SIG-M5 (cell line): Measurements from ENCODE around the gene THSD7B.
"Not testable (repeated sequence)": the region's sequence is repeated elsewhere in the genome, so short reads cannot be mapped to it uniquely, and the experiment has no call there.

Experiments used
- DNase-seq: peaks from one replicate; lab custom pipeline; 2025; lab: John Stamatoyannopoulos, UW

THSD7B gene

DNA sequence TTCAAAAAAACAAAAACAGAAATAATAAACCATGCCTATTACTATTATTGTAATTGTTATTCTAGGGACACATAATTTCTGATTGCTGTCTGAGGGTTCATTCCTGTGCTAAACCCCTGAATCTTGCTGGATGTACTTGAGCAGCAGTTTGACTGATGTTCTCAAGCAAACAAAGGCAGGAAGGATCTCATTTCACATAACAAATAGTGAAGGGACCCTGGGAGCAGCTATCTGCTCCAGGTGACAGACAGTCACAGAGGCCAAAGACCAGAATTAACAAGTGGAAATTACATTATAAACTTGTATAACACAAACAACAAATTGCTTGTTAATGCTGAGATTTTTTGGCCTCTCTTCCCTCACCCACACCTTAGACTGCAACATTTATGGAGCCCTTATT, 284.2 kb downstream of the THSD7B start:
- no peak for DNase-seq

- no peak for DNase-seq
These were observed 285.6 kb downstream of the THSD7B start for GRCh38 chr2:137050949-137051348.

GRCh38 chr2:137051778-137052398, 286.5 kb downstream of the THSD7B start:
- DNase-seq, result no peak

DNA sequence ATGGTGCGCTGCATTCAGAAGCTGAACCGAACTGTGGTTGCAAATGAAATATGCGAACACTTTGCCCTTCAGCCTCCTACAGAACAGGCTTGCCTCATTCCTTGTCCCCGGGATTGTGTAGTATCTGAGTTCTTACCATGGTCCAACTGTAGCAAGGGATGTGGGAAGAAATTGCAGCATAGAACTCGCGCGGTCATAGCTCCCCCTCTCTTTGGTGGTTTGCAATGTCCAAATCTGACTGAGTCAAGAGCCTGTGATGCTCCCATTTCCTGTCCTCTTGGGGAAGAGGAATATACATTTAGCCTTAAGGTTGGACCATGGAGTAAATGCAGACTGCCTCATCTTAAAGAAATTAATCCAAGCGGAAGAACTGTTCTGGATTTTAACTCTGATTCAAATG, 291.4 kb downstream of the THSD7B start:
- DNase-seq, result no peak

DNA sequence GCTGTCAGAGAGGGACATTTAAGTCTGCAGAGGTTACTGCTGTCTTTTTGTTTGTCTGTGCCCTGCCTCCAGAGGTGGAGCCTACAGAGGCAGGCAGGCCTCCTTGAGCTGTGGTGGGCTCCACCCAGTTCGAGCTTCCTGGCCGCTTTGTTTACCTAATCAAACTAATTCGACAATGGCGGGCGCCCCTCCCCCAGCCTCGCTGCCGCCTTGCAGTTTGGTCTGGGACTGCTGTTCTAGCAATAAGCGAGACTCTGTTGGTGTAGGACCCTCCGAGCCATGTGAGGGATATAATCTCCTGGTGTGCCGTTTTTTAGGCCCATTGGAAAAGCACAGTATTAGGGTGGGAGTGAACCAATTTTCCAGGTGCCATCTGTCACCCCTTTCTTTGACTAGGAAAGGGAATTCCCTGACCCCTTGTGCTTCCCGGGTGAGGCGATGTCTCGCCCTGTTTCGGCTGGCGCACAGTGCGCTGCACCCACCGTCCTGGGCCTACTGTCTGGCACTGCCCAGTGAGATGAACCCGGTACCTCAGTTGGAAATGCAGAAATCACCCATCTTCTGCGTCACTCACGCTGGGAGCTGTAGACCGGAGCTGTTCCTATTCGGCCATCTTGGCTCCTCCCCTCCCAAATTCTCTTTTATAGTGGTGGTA, 310.9 kb downstream of the THSD7B start:
- DNase-seq, result not testable (repeated sequence)

DNA sequence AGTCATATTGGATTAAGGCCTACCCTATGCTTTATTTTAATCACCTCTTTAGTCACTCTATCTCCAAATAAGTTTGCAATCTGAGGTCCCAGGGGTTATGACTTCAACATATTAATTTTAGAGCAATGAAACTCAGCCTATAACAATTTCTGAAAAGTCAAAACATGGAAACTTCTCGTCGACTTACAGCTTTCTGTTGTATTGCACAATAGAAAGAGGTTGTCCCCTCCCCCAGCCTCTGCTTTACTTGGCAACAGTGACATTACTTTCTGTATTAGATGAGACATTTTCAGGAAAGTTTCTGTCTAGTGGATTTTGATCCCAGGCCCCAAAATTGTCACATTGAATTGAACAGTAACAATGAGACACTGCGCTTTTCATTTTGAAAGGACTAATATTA, 326.4 kb downstream of the THSD7B start:
- DNase-seq, result no peak

GRCh38 chr2:137093116-137093515, 327.8 kb downstream of the THSD7B start:
- no peak for DNase-seq

DNA sequence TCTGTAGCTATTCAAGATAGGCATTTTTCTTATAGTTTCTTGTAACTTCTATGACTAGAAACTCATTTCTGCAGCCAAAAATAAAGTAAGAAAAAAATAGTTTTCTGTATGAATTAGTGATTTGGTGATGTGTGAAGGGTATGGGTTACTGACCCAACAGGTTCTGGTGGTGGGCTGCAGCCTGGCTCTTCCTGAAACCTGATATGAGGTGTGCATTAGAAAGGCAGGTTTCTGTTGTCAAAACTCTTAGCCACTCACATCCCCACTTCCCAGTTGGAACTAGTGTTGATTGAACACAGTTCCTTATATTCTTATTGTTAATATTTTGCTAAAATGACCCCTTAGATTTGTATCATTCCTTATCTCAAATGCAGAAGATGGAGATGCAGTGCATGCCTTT, 330.8 kb downstream of the THSD7B start:
- no peak for DNase-seq

- no peak for DNase-seq
These were observed 331.3 kb downstream of the THSD7B start for GRCh38 chr2:137096693-137097092.

GRCh38 chr2:137101814-137102213, 336.5 kb downstream of the THSD7B start:
- not testable (repeated sequence) for DNase-seq

DNA sequence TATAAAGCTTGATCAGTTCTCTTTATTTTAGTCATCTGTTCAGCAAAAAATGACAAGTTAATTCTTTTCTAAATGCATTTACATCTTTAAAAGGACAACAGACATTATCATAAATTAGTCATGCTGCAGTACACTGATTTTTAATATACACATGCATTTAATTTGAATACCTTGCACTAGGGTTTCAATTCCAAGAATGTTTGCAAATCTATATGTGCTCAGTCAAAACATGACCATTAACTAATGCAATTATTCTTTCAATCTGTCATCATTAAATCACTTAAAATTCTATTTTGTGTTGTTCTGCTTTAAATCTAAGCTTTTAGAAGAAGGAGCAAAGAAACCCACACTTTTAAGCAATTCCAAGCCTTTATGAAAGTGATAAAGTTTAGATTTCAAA, 342.6 kb downstream of the THSD7B start:
- no peak for DNase-seq

DNA sequence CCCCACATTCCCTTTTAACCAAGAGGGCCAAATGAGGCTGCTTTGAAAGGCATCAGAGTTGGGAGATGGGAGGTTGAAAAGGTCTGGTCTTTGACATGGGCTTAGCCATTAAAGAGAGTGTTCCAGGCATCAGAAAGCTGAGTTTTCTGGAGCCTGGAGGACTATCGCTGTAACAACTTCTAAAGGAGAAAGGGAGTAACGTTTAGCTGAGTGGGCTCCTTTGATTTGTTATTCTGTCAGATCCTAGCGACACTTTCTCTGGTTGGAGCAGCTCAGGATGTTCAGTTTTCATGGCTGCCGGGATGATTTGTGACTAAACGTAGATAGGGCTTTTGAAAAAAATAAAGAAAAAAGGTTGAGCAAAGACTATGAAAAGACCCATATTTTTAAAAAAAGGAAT, 346.6 kb downstream of the THSD7B start:
- DNase-seq, result no peak

DNA sequence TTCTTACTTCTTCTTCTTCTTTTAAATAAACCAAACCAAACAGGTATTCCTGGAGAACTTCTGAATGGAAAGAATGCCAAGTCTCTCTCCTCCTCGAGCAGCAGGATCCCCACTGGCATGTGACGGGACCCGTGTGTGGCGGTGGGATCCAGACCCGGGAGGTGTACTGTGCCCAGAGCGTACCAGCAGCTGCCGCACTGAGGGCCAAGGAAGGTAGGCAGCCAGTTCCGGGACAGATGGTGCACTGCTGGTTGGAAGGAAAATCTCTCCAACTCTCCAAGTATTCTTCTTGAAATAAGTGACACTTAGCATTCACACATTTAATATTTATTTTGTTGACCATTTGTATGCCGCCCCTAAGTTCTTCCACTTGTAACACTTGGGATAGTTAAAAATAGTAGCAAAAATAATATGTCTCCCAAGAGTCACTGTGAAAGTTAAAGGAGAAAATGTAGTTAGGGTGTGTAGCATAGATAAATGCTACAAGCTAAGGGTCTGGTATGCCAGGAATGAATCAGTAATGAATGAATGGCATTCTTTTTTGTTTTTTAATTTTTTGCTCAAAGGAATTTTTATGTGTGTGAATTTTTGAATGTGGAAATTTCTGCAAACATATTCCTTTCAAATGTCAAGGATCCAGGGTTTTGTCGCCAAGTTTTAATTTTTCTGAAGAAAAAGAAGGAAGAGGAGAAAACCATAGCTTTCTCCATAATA, 349.9 kb downstream of the THSD7B start:
- DNase-seq, result no peak

- no peak for DNase-seq
These were observed 350.4 kb downstream of the THSD7B start for GRCh38 chr2:137115795-137116089.

GRCh38 chr2:137117385-137117784, 352.0 kb downstream of the THSD7B start:
- no peak for DNase-seq

DNA sequence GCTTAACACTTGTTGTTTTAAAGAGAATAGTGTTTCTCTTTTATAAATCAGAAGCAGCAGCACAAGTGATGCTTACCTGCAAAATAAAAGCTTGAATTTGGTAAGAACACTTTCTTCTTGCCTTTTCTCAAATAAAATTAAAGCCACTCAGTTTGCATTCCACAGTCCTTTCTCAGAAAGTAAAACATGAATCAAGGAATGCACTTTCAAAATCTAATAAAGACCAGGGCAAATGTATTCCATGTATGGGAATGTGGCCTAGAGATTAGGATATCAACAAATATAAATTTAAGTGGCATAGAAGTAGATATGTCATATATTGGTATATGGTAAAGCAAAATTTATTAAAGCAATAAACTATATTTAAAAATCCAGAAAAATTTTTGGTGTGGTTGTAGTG, 352.8 kb downstream of the THSD7B start:
- no peak for DNase-seq

- no peak for DNase-seq
These were observed 357.9 kb downstream of the THSD7B start for GRCh38 chr2:137123226-137123625.

- DNase-seq, result no peak
These were observed 367.9 kb downstream of the THSD7B start for GRCh38 chr2:137133225-137133624.

DNA sequence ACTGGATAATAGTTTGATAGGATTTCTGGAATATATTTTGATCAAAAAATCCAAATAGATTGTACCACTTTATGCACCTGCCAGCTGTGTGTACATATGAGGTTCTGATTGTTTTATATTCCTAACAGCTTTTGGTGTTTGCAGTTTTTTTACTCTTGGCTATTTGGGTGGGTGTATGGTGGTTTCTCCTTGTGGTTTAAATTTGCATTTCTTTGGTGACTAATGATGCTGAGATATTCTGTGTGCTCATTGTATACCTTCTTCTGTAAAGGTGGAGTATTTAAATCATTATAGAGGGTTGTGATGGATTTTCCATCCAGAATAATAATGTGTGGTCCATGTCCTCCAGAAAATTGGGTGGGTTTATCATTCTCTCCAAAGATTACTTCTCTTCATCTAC, 372.9 kb downstream of the THSD7B start:
- no peak for DNase-seq

DNA sequence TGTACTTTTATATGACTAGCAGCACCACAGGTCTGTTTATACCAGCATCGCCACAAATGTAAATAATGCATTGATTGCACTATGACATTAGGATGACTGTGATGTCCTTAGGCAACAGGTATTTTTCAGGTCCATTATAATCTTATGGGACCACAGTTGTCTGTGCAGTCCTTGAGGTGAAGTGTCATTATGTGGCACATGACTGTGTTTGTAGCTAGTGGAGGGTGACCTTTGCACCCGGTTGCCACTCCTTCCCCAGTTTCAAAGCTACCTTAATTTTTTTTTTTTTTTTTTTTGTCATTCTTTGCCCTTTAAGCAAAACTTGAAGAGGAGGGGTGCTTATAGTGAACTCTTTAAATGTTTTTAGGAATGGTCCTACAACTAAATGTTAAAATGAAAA, 386.4 kb downstream of the THSD7B start:
- no peak for DNase-seq

- no peak for DNase-seq
These were observed 389.6 kb downstream of the THSD7B start for GRCh38 chr2:137154946-137155345.

GRCh38 chr2:137155356-137156104, 390.2 kb downstream of the THSD7B start:
- DNase-seq, result no peak
